HPDE6-E6E7 (cell line): Measurements from ENCODE around the gene CCDC179.

Source experiments
- DNase-seq: peaks from one replicate; pipeline ENCODE4 v3.0.0; 2011; ENCODE audit warnings: missing footprints; ENCODE audit errors: extremely low spot score

The CCDC179 gene

GRCh38 chr11:22807855-22808570 is 52.3 kb downstream of the CCDC179 start:
- no peak for DNase-seq

- DNase-seq: no peak
Measured at GRCh38 chr11:22807391-22807790, 52.9 kb downstream of the CCDC179 start.

GRCh38 chr11:22802861-22803260 is 57.4 kb downstream of the CCDC179 start:
- DNase-seq: no peak

GRCh38 chr11:22800482-22800881 is 59.8 kb downstream of the CCDC179 start:
- no peak for DNase-seq

GRCh38 chr11:22798901-22799300 is 61.4 kb downstream of the CCDC179 start:
- DNase-seq: no peak

GRCh38 chr11:22797047-22797446 is 63.2 kb downstream of the CCDC179 start:
- DNase-seq: no peak
